ENCODE measurements around the gene CANT1. TPM values are rescaled to one million over a fixed set of nuclear protein-coding genes. Genes with fewer than 3 reads are reported as not detected.

Gene CANT1
- total RNA-seq, 1 experiment from 2014 or later, result 33.0 TPM

- Histone ChIP-seq H2AK5ac (ENCODE audit: insufficient read length, low read length) (no peak overlapping the region), H2BK12ac (ENCODE audit: insufficient read length, low read depth, low read length) (no peak overlapping the region), H4K20me1 (ENCODE audit: control insufficient read depth, insufficient read depth, insufficient read length) (no peaks in the 10 kb centered on the region), H3K27ac (ENCODE audit: insufficient read length, low read depth, low read length) (no peak overlapping the region), H3K4me2 (ENCODE audit: insufficient read depth, insufficient read length, low read length) (no peak overlapping the region), H4K91ac (ENCODE audit: insufficient read length, low read depth, low read length) (no peak overlapping the region), H3K18ac (ENCODE audit: insufficient read length, low read depth, low read length) (no peak overlapping the region), H2BK120ac (ENCODE audit: low read depth, low read length, poor library complexity, severe bottlenecking) (no peak overlapping the region), H3K79me1 (ENCODE audit: insufficient read depth, low read depth, low read length, poor library complexity, severe bottlenecking) (no peaks in the 10 kb centered on the region), H4K5ac (ENCODE audit: insufficient read length, low read depth, low read length) (no peak overlapping the region), H2BK20ac (ENCODE audit: low read depth, low read length, poor library complexity, severe bottlenecking) (no peak overlapping the region), H3K4ac (ENCODE audit: low read depth, low read length) (no peak overlapping the region), H2BK5ac (ENCODE audit: insufficient read length, low read length) (no peak overlapping the region), H2AFZ (ENCODE audit: low read length) (no peak overlapping the region), H3K9me3 (ENCODE audit: control insufficient read depth, low read depth, low read length) (no peaks in the 10 kb centered on the region), H3K14ac (ENCODE audit: insufficient read depth, low read length) (no peak overlapping the region), H4K8ac (replicated peaks; ENCODE audit: insufficient read length, low read depth, low read length) (no peak overlapping the region), H3T11ph (ENCODE audit: low read length) (no peak overlapping the region), H3K23ac (ENCODE audit: insufficient read length, low read depth, low read length) (no peak overlapping the region), H3K79me2 (ENCODE audit: insufficient read depth, low read length) (0 out of 2 replicates have a peak, but pooled peaks cover 2% of the 10 kb centered on the region), H3K9ac (ENCODE audit: extremely low read depth, insufficient read length, low read length) (no peak overlapping the region), H2BK15ac (ENCODE audit: low read depth, low read length) (no peak overlapping the region), H3K56ac (ENCODE audit: insufficient read length, low read depth, low read length) (no peak overlapping the region), H3K23me2 (ENCODE audit: insufficient read length, low read depth, low read length, poor library complexity, severe bottlenecking) (no peaks in the 10 kb centered on the region), H3K27me3 (ENCODE audit: insufficient read depth, low read length) (peaks cover 24% of the 10 kb centered on the region), H3K4me1 (ENCODE audit: insufficient read depth, low read length) (no peaks in the 10 kb centered on the region)
- WGBS (ENCODE audit: extremely low coverage, insufficient read length, low lambda C conversion rate), result no CpG with 5 or more reads among the region's 14 CpGs
- no peak for DNase-seq
- no peak overlapping the region; a peak in 1 of 5 replicates for H3K4me3 Mint-ChIP-seq
- TF ChIP-seq, protein P1, sequence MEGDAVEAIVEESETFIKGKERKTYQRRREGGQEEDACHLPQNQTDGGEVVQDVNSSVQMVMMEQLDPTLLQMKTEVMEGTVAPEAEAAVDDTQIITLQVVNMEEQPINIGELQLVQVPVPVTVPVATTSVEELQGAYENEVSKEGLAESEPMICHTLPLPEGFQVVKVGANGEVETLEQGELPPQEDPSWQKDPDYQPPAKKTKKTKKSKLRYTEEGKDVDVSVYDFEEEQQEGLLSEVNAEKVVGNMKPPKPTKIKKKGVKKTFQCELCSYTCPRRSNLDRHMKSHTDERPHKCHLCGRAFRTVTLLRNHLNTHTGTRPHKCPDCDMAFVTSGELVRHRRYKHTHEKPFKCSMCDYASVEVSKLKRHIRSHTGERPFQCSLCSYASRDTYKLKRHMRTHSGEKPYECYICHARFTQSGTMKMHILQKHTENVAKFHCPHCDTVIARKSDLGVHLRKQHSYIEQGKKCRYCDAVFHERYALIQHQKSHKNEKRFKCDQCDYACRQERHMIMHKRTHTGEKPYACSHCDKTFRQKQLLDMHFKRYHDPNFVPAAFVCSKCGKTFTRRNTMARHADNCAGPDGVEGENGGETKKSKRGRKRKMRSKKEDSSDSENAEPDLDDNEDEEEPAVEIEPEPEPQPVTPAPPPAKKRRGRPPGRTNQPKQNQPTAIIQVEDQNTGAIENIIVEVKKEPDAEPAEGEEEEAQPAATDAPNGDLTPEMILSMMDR (conservative IDR thresholded peaks at IDR 0.05), result no peak
- H3K9me3 Mint-ChIP-seq, result no peaks in the 10 kb centered on the region; a peak in 1 of 5 replicates
- peaks cover 5 to 36% (median 7%) of the 10 kb centered on the region in 3 experiments; a peak in 6 of 7 replicates for H3K36me3 Mint-ChIP-seq (ENCODE audit: insufficient read depth in 1 of 3, low read depth in 3 of 3)
- no peak overlapping the region for H3K27ac Mint-ChIP-seq
- H3K27me3 Mint-ChIP-seq (ENCODE audit: low read depth), result peaks cover 80% of the 10 kb centered on the region
- H3K4me1 Mint-ChIP-seq, result peaks cover 7 to 8% of the 10 kb centered on the region in 2 experiments
These were observed 7.3 kb downstream of the CANT1 start for GRCh38 chr17:79002291-79002690.
